ENCODE results near the gene OR1Q1.
"Not testable (repeated sequence)": the region's sequence is repeated elsewhere in the genome, so short reads cannot be mapped to it uniquely, and the experiment has no call there.

The OR1Q1 gene, protein sequence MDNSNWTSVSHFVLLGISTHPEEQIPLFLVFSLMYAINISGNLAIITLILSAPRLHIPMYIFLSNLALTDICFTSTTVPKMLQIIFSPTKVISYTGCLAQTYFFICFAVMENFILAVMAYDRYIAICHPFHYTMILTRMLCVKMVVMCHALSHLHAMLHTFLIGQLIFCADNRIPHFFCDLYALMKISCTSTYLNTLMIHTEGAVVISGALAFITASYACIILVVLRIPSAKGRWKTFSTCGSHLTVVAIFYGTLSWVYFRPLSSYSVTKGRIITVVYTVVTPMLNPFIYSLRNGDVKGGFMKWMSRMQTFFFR

DNA sequence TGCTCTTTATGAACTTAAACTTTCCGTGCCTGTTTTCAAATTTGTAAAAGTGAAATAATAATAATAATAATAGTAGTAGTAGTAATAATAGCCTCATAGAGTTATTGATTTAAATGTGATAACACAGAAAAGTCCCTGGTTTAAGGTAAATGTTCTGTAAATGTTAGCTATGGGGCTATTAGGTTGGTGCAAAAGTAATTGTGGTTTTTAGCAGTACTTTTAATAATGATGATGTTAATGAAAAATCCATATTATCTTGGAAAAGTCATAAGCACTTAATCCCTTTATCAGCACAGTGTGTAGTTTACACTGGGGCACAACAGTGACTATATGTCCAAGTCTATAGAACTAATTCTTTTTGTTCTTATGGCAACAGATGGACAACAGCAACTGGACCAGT is at the start of gene OR1Q1:
TSS of gene OR1Q1 (plus strand) at position 377 of the 400 bp plus-strand sequence. CDS start at position 377, 0 bp downstream.
- DNase-seq (ENCODE audit: low read depth) = no peak

DNA sequence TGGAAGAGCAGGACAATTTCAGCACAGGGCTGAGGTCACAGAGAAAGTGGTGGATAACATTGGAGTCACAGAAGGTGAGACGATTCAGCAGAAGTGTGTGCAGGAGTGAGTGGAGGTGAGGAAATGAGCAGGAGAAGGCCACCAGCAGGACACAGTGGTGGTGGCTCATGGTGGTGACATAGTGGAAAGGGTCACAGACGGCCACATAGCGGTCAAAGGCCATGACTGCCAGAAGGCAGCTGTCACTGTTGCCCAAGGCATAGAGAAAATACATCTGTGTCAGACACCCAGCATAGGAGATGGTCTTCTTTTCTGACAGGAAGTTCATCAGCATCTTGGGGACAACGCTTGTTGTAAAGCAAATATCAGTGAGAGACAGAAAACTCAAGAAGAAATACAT is 46.6 kb upstream of the OR1Q1 start:
- DNase-seq (ENCODE audit: low read depth) = no peak

DNA sequence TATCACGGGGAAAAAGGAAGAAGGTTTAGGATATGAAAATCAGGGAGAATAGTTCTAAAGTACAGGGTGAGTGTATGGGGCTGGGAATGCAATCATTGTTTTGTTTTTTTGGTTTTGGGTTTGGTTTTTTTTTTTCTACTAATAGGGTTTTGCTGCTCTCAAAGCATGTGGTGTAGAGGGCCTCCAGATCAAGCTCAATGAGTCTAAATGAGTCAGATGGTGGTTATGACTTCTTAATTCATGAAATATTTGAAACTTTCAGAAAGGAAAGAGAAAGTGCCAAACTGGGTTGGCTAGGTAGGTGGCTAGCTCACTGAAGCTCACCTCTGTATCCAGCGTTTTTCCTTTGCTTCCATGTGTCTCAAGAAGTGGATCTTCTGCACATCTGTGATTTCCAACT is 42.1 kb upstream of the OR1Q1 start:
- DNase-seq (ENCODE audit: low read depth) = no peak

DNA sequence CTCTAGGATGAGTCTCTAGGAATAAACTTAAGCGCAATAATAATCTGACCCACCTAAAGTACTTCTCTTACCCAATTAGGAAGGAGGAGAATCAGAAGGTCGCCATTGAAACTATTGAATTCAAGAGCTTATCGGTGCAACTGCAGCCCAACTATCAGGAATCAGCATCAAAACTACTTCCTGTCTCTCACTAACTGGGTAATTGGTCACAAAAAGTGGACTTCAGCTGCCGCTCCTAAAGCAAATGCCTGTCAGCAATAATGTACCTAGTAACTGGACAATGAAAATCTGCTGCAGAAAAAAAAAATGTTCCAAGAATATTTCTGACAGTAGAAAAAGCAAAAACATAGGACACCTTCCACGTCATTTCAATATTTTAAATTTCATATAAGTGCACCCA is 34.7 kb upstream of the OR1Q1 start:
- no peak for DNase-seq (ENCODE audit: low read depth)

DNA sequence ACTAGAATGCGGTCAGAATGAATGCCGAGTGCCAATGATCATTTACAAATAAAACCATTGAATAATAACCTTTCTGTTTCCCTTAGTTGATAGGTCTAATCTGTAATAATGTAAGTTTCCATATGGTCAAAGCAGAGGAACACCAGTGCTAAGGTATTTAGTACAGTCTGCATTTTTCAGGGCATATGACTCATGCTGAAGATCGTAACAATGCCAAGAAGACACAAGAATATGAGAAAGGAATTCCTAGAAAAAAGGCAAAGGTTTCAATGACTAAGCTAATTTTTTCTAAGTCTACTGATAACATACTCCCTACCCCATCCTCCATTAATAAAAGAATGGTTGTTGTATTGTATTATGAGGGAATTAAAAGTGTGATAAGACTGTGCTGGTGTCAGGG is 34.2 kb upstream of the OR1Q1 start:
- DNase-seq (ENCODE audit: low read depth) = no peak

DNA sequence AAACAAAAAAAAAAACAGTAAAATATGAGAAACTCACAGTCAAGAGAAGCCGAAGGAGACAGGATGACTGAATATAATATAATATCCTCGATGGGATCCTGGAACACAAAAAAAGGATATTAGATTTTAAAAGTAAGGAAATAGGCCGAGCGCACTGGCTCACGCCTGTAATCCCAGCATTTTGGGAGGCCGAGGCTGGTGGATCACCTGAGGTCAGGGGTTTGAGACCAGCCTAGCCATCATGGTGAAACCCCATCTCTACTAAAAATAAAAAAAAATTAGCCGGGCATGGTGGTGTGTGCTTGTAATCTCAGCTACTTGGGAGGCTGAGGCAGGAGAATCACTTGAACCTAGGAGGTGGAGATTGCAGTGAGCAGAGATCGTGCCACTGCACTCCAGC is 31.3 kb upstream of the OR1Q1 start, which contains the start of gene OR1L8:
TSS of gene OR1L8 (minus strand) at position 101 of the 400 bp plus-strand sequence. CDS start 14,907 bp downstream, outside the sequence.
- DNase-seq (ENCODE audit: low read depth) = not testable (repeated sequence)

DNA sequence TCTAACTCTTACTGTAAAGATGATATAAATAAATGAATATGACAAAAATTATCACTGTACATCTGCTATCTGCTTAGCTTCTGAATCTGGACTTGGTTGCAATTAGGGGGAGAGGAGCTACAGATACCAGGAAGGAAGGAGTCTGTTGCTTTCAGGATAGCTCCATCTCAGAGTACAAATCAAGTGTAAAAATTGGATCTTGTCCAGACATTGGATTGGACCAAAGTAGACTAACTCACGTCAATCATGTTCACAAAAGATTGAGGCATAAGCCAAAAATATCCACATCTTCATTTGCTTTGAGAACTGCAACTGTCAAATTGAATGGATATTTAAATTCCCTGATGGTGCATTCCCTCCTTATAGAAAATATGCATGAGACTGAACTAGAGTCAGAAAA is 8.8 kb upstream of the OR1Q1 start:
- DNase-seq (ENCODE audit: low read depth) = no peak

DNA sequence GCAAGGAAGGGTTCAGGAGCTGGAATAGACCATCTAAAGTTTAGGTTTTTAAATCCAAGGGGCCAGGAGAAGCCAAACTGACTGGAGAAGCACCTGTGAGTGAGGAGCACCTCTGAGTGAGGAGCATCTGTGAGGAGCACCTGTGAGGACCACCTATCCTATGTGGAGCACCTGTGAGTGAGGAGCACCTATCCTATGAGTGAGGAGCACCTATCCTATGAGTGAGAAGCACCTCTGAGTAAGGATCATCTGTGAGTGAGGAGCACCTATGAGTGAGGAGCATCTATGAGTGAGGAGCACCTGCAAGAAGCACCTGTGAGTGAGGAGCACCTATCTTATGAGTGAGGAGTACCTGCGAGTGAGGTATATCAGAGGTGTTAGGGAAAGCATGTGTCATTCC is 8.0 kb upstream of the OR1Q1 start:
- DNase-seq (ENCODE audit: low read depth) = no peak

DNA sequence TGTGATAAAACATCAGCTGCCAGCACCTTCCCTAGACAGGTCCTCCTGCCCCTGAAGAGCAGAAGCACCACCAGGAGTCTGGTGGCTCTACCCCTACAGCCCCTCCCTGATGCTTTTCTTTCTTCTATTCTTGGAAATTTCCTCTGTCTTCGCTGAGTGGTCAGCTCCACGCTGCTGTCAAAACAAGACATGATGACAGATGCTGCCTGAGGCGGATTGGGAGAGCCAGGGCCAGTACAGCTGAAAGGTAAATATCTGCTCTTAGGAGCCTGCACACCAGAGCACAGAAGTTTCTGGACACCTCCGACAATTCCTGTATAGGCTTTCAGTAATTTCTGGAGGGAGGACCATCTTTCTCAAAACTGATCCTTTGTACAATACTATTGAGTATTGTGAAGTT is 4.7 kb upstream of the OR1Q1 start:
- DNase-seq (ENCODE audit: low read depth) = no peak

DNA sequence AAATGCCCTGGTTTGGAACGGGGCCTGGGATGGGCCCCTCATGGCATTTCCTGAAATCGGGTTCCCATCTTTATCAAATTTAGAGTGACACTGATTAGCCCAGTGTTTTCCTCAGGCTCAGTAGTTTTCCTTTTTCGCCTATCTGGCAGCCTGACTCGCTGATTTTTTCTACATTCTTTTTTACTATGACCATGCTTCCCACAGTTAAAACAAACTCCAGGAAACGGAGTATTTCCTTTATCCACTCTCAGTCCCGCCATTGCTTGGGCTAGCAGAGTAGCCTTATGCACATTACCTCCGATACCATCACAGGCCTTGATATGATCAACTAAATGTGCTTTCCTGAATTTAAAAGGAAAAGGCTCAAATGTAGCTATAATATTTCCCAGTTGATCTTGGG is 5.5 kb downstream of the OR1Q1 start:
- DNase-seq (ENCODE audit: low read depth) = no peak

DNA sequence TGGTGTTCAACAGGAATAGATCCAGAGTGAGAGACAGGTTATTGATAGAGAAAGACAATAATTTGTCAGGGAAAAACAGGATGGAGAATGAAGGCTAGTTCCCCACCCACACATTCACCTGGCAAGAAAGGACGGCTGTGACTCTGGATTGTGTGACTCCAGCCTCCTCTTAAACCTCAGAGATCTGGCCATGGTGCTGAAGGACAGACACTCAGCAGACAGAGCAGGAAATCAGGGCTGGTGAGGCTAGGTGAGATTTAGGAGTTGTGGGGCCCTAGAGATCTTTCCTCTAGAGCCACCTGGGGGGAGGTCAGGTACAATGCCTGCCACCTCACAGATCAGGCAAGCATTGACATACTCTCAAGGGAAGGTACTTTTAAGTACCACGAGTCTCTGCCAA is 27.7 kb downstream of the OR1Q1 start:
- DNase-seq (ENCODE audit: low read depth) = no peak

DNA sequence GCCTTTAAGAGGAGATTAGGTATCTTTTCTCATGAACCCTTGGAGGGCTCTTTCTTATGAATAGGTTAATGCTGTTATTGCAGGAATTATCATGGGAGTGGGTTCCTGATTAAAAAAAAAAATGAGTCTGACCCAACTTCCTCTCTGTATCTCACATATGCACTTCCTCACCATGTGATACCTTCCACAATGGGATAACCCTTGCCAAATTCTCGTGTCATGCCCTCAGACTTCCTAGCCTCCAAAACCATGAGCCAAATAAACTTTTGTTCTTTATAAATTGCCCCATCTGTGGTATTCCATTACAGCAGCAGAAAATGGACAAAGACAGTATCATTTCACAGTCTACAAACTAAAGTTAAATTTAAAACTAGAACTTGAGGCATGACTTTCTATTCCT is 41.8 kb downstream of the OR1Q1 start:
- DNase-seq (ENCODE audit: low read depth) = no peak

DNA sequence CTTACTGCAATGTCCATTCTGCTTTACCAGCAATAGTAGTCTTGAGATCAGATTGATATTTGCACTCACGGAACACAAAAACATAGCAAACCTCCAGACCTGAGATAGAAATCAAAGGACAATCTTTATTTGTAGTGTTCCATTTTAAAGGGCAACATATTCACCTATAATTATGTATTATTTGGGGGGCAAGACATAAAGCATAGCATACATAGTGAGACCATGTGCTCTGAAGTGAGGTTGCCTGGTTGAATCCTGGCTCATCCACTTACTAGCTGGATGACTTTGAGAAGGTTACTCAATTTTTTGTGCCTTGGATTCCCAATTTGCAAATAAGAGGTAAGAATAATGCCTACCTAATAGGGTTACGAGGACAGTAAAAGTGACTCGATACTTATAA is 43.0 kb downstream of the OR1Q1 start, which contains the start of gene OR1B1:
TSS of gene OR1B1 (minus strand) at position 101 of the 400 bp plus-strand sequence.
- DNase-seq (ENCODE audit: low read depth) = no peak

DNA sequence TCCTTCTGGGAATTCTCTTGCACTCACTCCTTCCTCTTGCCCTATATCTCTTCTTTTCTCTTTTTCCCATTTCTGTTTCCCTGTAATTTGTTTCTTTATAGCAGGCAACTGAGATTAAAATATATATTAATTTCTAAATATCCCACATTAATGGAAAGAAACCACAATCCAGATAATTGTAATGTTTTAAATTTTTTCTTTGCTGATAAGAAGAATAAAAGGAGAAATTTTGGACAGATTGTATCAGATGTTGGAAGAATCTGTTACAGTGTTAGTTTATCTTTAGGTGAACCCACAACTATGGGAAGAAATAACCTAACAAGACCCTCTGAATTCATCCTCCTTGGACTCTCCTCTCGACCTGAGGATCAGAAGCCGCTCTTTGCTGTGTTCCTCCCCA is 46.9 kb downstream of the OR1Q1 start, which contains the start of gene OR1L1:
TSS of gene OR1L1 (plus strand) at position 301 of the 400 bp plus-strand sequence. CDS start at position 301, 0 bp downstream.
- DNase-seq (ENCODE audit: low read depth) = no peak
